Measurements from ENCODE around the gene REN. TPM values are rescaled to one million over a fixed set of nuclear protein-coding genes. Genes with fewer than 3 reads are reported as not detected.

Gene REN
- total and polyA plus RNA-seq, 2 of the 13 experiments (the other 11 are each of a cell fraction or from before 2014, with no cell fraction given) = not detected

DNA sequence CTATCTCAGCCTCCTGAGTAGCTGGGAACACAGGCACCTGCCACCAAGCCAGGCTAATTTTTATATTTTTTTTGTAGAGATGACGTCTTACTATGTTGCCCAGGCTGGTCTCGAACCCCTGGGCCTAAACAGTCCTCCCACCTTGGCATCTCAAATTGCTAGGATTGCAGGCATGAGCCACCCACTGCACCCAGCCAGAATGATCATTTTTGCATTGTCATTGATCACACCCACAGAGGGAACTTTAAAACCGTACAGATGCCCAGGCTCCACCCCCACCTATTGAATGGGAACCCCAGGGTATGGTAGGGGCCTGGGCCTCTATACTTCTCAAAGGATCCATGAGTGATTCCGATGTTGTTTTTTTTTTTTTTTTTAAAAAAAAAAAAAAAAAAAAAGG lies 51.0 kb downstream of the REN start:
- Histone ChIP-seq H2AFZ (ENCODE audit: low read length) (no peak overlapping the region), H3K27me3 (ENCODE audit: control insufficient read depth in 1 of 2, insufficient read depth in 2 of 2, low read length in 2 of 2) (no peaks in the 10 kb centered on the region), H3K36me3 (replicated peaks in 1 of 2; ENCODE audit: control insufficient read depth in 1 of 2, insufficient read depth in 2 of 2, low read length in 2 of 2) (peaks cover 31 to 57% of the 10 kb centered on the region in 2 experiments), H3K27ac (ENCODE audit: extremely low read length, insufficient read depth, low read length) (no peak overlapping the region), H3K4me2 (ENCODE audit: low read depth, low read length) (no peak overlapping the region), H3K9ac (ENCODE audit: insufficient read depth, low read depth, low read length) (no peak overlapping the region), H3K9me3 (ENCODE audit: low read length) (no peaks in the 10 kb centered on the region), H3K4me1 (ENCODE audit: insufficient read depth, low read length) (peaks cover 7% of the 10 kb centered on the region), H3K4me3 (replicated peaks in 1 of 3; ENCODE audit: insufficient read depth in 1 of 3, low read depth in 2 of 3, low read length in 3 of 3) (no peak overlapping the region), H3K79me2 (ENCODE audit: insufficient read depth, low read length) (peaks cover 18% of the 10 kb centered on the region), H4K20me1 (ENCODE audit: insufficient read depth, low read length) (no peaks in the 10 kb centered on the region)
- DNase-seq (ENCODE audit: low spot score) = no peak
- in situ Hi-C loops (cut with HindIII; ENCODE audit: extremely low pct_ligation_motif_present, low pct_unique_long_range_greater_than_20kb) (no loop called here), intact Hi-C loops (cut with micrococcal nuclease; ENCODE audit: unreplicated experiment) (no loop called here)
- 94% methylated on average over 4 of the region's 4 CpGs for WGBS (ENCODE audit: low lambda C conversion rate)
- CTCF ChIA-PET (ENCODE audit: low intra/inter-chr PET ratio, low total read pairs) = no interaction called here
- ATAC-seq = no peak
- BruUV-seq (replicated peaks) = no TSS peak
- no peak for FAIRE-seq
- POLR2A ChIA-PET = interaction anchor here (0.6 kb wide), 1 partner anchor 12 kb away, joined by 3 read pairs; no protein-coding TSS in a partner anchor
- TF ChIP-seq NCOA2 (CRISPR knock-in tag; IDR thresholded peaks at IDR 0.05) (no peak), SP4 (CRISPR knock-in tag; IDR thresholded peaks at IDR 0.05) (no peak), ZNF468 (CRISPR knock-in tag; IDR thresholded peaks at IDR 0.05) (no peak), SMAD9 (CRISPR knock-in tag; IDR thresholded peaks at IDR 0.05) (no peak), GLI4 (CRISPR knock-in tag; IDR thresholded peaks at IDR 0.05; ENCODE audit: borderline replicate concordance) (no peak), TAF1 (CRISPR knock-in tag; IDR thresholded peaks at IDR 0.05) (no peak), GABPA (IDR thresholded peaks at IDR 0.05; ENCODE audit: low read depth, low read length) (no peak), GABPA (CRISPR knock-in tag; IDR thresholded peaks at IDR 0.05; ENCODE audit: low read depth) (no peak), ZSCAN21 (CRISPR knock-in tag; IDR thresholded peaks at IDR 0.05; ENCODE audit: borderline replicate concordance) (no peak), SAP130 (CRISPR knock-in tag; IDR thresholded peaks at IDR 0.05; ENCODE audit: low read depth) (no peak)
- TF ChIP-seq, protein P1, sequence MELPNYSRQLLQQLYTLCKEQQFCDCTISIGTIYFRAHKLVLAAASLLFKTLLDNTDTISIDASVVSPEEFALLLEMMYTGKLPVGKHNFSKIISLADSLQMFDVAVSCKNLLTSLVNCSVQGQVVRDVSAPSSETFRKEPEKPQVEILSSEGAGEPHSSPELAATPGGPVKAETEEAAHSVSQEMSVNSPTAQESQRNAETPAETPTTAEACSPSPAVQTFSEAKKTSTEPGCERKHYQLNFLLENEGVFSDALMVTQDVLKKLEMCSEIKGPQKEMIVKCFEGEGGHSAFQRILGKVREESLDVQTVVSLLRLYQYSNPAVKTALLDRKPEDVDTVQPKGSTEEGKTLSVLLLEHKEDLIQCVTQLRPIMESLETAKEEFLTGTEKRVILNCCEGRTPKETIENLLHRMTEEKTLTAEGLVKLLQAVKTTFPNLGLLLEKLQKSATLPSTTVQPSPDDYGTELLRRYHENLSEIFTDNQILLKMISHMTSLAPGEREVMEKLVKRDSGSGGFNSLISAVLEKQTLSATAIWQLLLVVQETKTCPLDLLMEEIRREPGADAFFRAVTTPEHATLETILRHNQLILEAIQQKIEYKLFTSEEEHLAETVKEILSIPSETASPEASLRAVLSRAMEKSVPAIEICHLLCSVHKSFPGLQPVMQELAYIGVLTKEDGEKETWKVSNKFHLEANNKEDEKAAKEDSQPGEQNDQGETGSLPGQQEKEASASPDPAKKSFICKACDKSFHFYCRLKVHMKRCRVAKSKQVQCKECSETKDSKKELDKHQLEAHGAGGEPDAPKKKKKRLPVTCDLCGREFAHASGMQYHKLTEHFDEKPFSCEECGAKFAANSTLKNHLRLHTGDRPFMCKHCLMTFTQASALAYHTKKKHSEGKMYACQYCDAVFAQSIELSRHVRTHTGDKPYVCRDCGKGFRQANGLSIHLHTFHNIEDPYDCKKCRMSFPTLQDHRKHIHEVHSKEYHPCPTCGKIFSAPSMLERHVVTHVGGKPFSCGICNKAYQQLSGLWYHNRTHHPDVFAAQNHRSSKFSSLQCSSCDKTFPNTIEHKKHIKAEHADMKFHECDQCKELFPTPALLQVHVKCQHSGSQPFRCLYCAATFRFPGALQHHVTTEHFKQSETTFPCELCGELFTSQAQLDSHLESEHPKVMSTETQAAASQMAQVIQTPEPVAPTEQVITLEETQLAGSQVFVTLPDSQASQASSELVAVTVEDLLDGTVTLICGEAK (IDR thresholded peaks at IDR 0.05) = no peak
- TF ChIP-seq, protein P1 (CRISPR knock-in tag; IDR thresholded peaks at IDR 0.05) = no peak
- TF ChIP-seq, protein P2, sequence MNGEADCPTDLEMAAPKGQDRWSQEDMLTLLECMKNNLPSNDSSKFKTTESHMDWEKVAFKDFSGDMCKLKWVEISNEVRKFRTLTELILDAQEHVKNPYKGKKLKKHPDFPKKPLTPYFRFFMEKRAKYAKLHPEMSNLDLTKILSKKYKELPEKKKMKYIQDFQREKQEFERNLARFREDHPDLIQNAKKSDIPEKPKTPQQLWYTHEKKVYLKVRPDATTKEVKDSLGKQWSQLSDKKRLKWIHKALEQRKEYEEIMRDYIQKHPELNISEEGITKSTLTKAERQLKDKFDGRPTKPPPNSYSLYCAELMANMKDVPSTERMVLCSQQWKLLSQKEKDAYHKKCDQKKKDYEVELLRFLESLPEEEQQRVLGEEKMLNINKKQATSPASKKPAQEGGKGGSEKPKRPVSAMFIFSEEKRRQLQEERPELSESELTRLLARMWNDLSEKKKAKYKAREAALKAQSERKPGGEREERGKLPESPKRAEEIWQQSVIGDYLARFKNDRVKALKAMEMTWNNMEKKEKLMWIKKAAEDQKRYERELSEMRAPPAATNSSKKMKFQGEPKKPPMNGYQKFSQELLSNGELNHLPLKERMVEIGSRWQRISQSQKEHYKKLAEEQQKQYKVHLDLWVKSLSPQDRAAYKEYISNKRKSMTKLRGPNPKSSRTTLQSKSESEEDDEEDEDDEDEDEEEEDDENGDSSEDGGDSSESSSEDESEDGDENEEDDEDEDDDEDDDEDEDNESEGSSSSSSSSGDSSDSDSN (CRISPR knock-in tag; IDR thresholded peaks at IDR 0.05) = no peak

Measured in HepG2 (cell line).